Fibroblast of peridontal ligament (primary cell): ENCODE measurements around the gene PC.

ENCODE experiments used
- DNase-seq: peaks from one replicate; pipeline ENCODE4 v3.0.0-alpha.2; 2010; ENCODE audit errors: extremely low read depth

Gene PC

DNA sequence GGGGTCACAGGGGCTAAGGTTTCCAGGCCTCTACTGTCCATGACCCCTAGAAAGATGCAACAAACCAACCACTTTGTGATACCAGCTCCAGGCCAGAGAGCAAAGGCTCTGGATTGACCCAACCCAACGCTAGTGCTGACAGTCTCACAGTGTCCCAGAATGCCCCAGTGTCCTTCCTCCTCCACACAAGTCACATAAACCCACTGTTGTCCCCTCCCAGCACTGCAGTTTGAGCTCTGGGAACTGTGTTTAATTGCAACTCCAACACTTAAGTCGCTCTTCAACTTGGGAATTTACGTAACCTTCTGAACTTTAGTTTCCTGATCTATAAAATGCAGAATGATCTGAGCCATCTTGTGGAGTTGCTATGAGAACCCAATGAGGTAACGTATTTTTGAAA is 47.5 kb downstream of the PC start:
- DNase-seq: no peak

DNA sequence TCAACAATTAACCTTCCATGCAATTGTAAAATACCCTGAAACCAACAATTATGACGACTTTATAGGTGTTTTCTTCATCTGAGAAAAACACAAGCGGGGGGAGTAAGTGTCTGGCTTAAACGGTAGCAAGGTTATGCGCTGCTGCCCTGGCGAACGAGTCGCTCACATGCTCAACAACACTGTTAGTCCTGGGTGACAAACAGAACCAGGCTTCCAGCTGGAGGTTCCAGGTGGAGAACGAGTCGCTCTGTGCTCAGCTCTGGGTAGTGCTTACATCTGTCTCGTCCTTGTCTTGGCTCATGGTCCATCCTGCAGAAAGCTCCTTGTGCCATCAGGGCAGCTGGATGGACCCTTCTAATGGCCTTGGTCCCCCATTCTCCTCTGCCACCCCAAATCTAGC is 48.2 kb downstream of the PC start:
- DNase-seq: no peak

DNA sequence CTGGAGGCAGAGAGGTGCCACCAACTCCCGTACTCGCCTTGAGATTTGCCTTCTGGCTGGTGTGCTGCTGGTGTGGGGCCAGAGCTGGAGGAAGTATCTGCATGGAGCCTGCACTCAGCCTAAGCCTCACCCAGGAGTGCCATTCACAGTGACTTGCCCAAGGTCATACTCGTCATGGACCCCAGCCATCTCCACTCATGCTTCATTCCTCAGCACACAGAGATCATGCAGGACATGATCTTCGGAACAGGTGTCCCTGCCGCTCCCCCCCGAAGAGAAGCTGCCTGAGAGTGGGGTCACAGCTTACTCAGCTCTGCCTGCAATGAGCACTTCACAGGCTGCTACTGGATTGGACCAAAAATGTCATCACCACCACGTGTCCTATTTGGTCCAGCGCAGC is 49.0 kb downstream of the PC start:
- no peak for DNase-seq

DNA sequence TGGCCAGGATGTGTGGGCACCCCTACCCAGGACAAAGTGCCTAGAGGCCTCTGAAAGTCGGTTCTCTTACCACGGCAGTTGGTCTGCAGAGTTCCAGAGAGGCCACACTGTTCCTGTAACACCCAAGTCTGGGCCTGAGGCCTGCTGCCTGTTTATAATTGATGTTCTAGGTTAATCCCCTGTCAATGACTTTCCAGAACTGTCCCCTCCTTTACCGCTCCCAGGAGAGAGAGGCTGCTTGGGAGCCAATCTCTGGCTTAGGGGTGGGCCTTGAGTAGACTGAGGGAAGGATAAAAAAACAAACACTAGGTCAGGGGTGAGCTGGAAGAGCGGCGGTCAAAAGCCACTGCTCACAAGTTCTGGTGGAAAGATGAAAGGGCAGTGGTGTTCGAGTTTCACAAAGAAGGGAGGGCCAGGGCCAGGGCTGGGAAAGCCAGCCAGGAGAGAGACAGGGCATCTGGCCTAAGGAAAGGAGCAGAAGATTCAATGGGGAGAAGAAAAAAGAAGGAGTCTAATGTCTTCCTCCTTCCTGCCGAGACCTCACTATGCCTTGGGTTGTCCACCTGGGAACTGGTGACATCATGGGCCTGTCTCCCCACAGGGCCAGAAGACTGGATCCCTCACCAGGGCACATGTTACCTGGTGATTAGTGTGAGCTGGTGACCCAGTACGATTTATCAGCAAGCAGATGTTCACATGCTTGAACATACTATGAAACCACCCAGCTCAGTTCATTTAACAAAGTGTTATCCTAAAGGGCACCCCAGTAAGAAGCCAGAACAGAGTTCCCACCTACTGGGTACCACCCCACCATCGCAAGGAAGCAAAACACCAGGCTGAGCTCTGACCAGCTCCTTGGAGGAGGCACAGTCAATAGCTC is 50.2 kb downstream of the PC start:
- no peak for DNase-seq

DNA sequence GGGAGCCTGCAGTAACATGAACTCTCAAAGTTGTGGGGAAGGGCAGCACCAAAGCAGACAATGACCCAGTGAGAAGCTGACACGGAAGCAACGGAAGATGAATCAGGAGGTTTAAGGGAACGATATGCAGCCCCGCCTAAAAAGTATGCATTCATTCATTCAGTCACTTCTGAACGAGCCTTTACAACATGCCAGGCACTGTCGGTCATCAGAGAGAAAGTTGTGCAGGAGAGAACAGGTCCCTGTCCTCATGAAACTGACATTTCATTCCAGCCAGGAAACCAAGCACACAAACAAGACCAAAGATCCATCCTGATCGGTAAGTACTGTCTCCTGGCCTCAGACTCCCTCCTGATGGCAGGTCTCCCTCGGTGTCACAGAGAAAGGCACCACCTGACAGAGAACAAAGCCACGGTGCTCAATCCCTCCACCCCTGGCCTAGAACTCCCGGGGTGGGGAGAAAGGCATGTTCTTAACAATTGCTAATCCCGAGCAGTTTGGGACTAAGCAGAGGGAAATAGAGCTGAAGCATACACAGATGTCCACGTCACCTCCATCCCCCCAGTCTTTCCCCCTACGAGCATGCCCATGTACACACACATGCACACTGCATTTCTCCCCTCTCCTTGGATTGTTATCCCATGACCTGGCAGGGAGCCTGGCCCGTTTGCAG is 52.0 kb downstream of the PC start:
- peak; percentile 32 for DNase-seq

DNA sequence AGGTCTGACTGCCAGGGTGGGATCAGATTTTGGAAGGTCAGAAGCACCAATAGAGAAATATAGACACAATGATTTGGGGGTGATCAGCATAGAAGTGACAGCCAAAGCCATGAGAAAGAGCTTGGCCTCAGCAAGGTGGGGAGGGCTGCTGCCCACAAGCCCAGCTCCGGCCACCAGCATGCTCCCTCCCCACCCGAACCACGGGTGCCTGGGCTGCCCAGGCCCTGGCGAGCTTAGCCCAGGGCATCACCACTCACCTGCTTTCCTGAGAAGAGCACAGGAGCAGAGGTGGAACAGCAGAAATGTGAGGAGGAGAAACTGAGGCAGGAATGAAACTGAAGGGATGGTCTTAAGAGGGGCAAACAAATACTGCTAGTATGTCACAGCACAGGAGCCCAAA is 52.6 kb downstream of the PC start:
- no peak for DNase-seq

DNA sequence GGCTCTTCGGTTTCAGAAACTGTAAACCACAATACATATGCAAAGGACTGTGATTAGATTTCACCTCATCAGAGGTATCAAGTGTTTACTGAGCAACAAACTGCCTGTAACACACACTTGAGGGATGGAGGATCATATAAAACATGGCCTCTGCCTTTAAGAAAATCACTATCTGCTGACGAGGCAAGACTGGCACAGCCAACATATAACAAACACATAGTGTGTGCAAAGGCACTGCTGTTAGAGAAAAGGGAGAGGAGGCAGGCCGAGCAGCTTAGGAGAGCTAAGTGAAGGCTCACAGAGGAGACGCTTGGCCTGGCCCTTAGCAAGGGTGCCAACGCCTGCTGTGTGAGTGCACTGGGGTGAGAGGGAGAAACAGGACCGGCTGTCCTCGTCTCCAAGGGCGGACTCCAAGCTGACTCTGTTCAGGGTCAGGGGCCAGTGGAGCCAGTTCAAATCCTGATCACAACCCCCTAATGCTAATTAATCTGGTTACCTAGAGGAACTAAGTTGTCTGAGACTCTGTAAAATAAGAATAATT is 53.1 kb downstream of the PC start:
- no peak for DNase-seq

DNA sequence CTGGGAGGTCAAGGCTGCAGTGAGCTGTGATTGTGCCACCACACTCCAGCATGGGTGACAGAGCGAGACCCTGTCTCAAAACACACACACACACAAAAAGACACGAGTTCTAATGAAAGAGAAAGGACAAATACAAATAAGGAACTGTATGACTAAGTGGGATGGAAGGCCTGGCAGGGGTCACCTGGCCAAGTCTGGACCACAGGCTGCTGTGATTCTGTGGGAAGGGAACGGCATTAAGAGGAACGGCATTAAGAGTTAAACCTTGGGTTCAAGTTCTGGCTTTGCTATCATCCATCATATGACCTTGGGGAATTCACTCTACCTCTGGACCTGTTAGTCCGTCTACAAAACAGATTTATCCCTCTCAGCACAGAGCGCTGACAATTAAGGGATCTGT is 53.6 kb downstream of the PC start:
- no peak for DNase-seq

DNA sequence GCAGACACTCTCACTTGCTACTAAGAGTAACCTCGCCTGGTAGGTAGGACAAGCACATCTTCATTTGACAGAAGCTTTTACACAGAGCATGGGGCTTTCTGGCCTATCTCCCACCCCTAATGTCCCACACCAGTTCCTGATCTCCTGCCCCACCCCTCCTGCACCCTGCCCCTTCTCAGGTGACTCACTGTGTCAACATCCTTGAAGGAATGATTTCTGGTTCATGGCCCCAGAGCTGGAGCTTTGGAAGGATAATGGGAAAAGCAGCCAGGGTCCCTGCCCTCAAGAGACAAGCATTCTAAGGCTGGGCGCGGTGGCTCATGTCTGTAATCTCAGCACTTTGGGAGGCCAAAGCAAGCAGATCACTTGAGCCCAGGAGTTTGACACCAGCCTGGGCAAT is 54.1 kb downstream of the PC start:
- no peak for DNase-seq

DNA sequence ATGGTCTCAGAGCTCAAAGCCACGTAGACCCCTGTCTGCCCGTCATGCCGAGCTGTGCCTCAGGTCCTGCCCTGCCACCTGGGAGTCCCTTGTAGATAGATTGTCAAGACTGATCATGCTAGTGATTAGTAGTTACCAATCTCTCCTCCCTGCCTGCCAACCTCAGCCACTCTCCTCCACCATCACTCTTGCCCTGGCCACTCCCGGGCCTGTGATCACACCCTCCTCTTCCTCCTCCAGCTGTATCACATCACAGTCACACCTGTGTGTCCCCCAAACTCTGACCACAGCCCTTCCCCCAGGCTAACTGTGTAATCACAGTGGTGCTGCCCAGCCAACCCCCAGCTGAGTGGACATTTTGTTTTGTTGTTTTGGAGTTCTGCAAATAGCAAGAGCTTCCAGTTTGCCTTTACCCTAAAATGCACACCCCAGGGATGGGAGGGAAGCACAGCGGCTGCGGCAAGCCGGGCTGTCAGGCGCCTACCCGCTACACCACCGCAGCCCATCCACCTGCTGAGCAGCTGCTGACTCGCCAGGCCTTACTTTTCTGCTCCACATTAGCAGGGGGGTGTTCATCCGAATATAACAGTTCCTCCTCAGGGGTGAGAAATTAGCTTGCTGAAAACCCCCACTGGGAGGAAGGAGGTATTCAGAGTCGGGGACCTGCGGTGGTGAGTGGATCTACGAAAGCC is 55.6 kb downstream of the PC start:
- DNase-seq: no peak

DNA sequence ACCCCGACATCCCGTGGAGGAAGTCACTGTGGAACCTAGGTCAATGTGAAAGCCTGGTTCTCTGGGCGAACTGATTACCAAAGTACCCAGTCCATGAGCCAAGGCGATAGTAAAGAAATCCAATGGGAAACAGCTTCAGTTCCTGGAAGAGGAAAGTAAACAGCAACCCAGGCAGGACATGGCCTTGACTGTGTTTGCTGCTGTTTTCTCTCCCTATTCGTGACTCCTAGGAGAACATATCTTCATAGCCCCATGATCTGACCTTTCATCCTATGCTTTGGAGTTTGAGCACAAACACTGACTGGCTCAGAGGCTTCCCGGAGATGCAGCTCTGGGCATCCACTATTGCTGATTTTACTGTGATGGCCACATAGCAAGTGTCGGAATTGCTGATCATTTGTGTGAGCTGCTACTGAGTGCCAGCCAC is 56.2 kb downstream of the PC start:
- no peak for DNase-seq

DNA sequence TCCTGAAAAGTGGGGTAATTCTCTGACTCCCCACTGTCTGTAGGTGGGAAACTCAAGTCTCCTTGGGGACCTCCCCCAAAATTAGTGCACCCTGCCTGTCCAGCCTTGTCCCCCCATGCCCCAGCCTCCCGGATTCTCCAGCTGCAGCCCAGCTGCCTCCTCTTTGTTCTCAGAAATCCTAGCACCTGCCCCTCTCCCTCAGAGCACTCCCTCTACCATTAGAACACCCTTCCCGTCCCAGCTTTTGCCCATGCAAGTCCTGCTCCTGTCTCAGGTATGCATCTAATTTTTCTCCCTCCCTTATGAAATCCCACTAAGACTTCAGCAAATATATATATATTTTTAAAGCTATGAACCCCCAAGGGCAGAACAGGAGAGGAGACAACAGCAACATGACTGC is 64.0 kb downstream of the PC start:
- no peak for DNase-seq

DNA sequence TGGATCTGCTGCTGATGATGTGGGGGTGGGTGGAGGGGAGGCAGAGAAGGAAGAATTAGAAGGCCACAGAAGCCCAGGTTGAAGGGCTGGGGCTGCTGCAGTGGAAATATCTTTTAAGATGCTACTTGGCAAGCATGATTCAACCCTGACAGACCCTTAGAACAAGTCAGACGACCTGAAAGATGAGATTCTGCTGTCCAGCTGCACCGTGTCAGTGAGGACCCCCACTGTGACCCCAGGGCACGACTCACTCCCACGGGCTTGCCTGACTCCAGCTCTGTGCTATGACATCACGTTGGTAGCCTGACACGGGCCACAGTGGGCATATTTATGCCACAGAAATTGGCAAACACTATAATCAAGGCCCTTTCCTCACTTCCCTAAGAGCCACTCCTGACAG is 65.3 kb downstream of the PC start:
- no peak for DNase-seq

DNA sequence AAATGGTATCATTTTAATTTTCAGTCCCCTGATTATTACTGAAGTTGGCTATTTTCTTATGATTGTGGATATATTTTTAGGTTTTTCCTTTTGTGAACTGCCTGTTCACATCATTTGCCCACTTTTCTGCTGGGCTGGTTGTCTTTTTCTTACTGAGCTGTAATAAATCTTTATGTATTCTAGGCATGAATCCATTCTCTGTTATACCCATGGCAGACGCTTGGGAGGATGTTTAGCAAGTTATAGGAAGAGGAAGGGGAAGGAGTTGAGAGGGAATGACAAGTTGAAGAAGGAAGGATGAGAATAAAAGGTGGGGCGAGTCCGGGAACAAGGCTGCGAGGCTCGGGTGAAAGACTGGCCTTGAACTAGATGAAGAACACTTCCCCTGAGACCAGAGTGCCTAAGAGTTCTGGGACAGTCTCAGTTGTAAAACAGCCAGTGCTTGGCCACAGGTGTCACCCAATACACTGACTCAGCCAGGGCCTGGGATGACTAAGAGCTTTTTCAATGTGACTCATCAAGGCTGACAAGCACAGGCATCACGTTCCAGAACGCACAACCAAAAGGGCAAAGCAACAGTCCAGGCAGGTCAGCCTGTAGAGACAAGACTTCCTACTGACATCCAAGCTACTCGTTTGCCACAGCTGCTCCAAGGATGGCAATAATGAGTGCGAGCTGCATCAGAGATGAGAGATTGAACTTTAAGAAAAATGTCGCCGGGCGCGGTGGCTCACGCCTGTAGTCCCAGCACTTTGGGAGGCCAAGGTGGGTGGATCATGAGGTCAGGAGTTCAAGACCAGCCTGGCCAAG is 66.1 kb downstream of the PC start:
- peak; percentile 86 for DNase-seq

DNA sequence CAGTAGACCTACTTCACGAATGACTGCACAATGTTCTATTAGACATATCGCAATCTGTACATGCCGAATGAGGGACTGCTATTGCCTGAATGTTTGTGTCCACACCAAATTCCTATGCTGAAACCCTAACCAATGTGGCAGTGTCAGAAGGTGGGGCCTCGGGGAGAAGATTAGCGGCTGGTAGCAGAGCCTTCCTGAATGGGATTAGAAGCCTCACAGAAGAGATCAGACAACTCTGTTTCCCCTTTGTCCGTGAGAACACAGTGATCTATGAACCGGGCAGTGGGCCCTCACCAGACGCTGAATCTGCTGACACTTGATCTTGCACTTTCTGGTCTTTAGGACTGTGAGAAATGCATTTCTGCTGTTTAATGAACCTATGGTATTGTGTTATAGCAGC is 68.2 kb downstream of the PC start:
- DNase-seq: peak; percentile 10

DNA sequence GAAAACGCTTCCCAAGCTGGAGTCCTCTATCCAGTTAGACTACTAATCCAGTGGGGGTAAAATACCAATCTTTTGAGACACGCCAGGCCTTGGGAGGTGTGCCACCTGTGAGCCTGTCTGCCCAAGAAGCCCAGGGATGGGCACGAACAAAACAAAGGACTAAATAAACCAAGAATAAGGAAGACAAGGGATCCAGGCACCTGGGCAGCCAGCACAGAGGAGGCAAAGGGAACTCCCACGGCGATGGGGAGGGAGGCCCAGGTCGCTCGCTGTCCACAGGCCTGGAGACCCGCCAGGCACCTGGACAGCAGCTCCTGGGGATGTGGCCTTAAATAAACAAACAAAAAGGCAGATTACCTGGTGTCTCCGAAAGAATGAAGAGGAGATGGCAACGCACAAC is 69.9 kb downstream of the PC start:
- DNase-seq: no peak

DNA sequence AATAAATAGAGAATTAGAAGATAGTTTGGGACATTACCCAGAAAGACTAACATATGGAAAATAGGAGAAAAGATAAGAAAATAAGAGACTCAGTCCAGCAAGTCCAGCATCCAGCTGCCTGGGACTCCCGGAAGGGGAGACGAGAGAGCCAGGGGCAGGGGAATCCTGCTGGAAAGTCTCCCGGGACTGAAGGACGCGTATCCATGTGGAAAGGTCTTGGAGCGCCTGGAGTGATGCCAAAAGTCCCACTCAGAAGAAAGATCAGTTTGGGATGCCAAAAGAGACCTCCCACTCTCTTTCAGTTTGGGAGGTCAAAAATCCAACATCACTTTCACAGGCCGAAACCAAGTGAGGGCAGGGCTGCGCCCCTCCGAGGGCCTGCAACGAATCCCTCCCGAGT is 70.7 kb downstream of the PC start:
- no peak for DNase-seq

DNA sequence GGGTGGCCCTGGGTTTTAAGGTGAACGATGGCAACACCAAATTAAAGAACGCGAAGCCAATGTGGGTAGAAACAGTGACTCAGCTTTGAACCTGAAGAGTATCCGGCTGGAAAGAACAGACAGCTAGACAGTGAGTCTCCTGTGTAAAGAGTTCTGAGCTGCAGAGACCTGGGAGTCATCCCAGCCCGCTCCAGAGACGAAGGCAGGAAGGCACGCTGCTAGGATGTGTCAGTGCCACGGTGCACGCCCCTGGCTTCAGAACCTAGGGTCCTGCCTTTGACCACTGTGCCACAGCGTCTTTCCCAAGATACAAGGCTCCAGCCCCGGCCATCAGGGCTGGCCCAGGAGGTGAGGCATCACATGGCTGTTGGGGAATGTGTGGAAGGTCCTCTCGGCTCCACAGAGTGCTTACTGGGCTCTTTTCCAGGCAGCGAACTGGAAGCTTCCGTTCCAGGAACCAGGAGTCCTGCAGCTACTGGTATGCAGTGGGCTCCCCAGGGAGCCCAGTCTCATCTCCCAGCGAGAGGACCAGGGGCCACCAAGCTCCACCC is 71.4 kb downstream of the PC start:
- no peak for DNase-seq

DNA sequence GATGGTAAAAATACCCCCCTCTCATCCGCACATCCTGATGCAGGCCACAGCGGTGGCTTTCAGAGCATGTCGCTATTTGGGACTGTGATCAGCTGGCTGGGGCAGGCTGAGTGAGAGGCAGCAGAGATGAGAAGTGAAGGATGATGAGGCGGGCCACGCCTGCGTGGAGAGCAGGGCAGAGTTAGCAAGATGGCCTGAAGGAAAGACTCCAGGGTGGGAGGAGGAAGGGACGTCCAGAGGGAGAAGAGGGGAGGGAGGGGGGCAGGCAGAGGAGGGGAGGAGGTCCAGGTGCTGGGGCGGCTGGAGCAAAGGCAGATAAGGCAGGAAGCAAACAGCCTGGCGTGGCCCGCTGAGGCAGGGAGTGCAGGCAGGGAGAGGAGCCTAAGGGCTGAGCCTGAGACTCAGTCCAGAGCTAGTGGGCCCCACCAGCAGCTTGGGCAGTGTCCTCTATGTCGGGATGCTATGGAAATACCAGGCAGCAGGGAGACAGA is 72.2 kb downstream of the PC start:
- DNase-seq: no peak

DNA sequence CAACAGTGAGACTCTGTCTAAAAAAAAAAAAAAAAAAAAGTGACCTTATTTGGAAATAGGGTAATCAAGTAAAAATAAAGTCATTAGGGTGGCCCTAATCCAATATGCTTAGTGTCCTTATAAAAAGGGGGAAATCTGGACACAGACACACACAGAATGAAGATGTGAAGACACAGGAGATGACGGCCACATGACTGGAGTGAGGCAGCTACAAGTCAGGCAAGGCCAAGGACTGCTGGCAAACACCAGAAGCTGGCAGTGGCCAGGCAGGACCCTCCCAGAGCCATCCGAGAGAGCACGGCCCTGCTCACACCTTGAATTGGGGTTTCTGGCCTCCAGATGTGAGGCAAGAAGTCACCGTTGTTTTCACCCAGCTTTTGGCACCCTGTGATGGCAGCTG is 72.7 kb downstream of the PC start:
- no peak for DNase-seq

DNA sequence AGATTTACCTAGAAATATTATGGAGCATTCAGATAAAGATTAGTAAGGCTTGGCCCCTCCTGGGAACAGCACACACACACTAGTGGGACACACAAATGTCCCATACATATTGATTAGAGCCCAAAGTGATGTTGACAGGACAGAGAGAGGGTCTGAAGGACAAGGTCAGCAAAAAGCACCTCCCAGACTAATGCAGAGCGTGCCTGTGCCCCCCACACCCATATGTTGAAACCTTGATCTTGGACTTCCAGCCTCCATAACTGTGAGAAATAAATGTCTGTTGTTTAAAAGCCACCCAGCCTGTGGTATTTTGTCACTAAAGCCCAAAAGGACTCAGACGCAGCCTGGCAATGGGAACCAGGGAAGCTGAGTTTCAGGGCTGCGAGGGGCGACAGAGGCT is 73.7 kb downstream of the PC start:
- no peak for DNase-seq
